HepG2 (cell line): Measurements from ENCODE around the gene SFT2D1. TPM values are rescaled to one million over a fixed set of nuclear protein-coding genes. Genes with fewer than 3 reads are reported as not detected.

Experiments
- EHMT2 ChIP-seq: fragments of 200-600 bp; sonication (generic); IDR thresholded peaks from 2 replicates; pipeline ENCODE4 v1.7.0; 2017; ENCODE audit warnings: antibody characterized with exemption, low read depth, low read length, borderline replicate concordance
- ELF4 ChIP-seq: sonication (generic); formaldehyde crosslinking; IDR thresholded peaks from 2 replicates; pipeline ENCODE4 v1.5.0; 2020; ENCODE audit warnings: missing genetic modification reagents, mild to moderate bottlenecking, moderate library complexity, borderline replicate concordance
- KLF6 ChIP-seq: IDR thresholded peaks from 2 replicates; pipeline ENCODE4 v1.8.0; 2016; ENCODE audit warnings: missing biosample characterization, missing genetic modification reagents
- MED1 ChIP-seq: sonication (generic); formaldehyde crosslinking; IDR thresholded peaks from 2 replicates; pipeline ENCODE4 v1.4.0; 2020; ENCODE audit warnings: missing genetic modification reagents
- MXD4 ChIP-seq: IDR thresholded peaks from 2 replicates; pipeline ENCODE4 v1.6.1; 2016; ENCODE audit warnings: mild to moderate bottlenecking, missing biosample characterization, missing genetic modification reagents
- NFKBIZ ChIP-seq: IDR thresholded peaks from 2 replicates; pipeline ENCODE4 v1.6.1; 2018; ENCODE audit warnings: missing genetic modification reagents, missing compliant biosample characterization
- RBAK ChIP-seq: sonication (generic); formaldehyde crosslinking; IDR thresholded peaks from 2 replicates; pipeline ENCODE4 v1.5.1; 2020; ENCODE audit warnings: mild to moderate bottlenecking, missing genetic modification reagents
- RFXAP ChIP-seq: sonication (generic); formaldehyde crosslinking; IDR thresholded peaks from 2 replicates; pipeline ENCODE4 v1.4.0; 2020; ENCODE audit warnings: missing genetic modification reagents, borderline replicate concordance
- THRA ChIP-seq: sonication (generic); formaldehyde crosslinking; IDR thresholded peaks from 2 replicates; pipeline ENCODE4 v1.4.0; 2020; ENCODE audit warnings: missing genetic modification reagents, borderline replicate concordance
- ZMYM3 ChIP-seq: sonication (generic); formaldehyde crosslinking; IDR thresholded peaks from 2 replicates; pipeline ENCODE4 v1.5.1; 2020; ENCODE audit warnings: mild to moderate bottlenecking, missing genetic modification reagents
- ZNF256 ChIP-seq: sonication (generic); formaldehyde crosslinking; conservative IDR thresholded peaks from 2 replicates; pipeline ENCODE4 v1.4.0; 2020; ENCODE audit warnings: missing genetic modification reagents
- ZNF329 ChIP-seq: sonication (generic); formaldehyde crosslinking; IDR thresholded peaks from 2 replicates; pipeline ENCODE4 v1.9.0; 2021; ENCODE audit warnings: low read depth, mild to moderate bottlenecking, missing genetic modification reagents
- ZNF556 ChIP-seq: sonication (generic); formaldehyde crosslinking; IDR thresholded peaks from 2 replicates; pipeline ENCODE4 v1.4.0; 2020; ENCODE audit warnings: mild to moderate bottlenecking, missing genetic modification reagents, borderline replicate concordance
- ZNF790 ChIP-seq: sonication (generic); formaldehyde crosslinking; IDR thresholded peaks from 2 replicates; pipeline ENCODE4 v1.8.0; 2022; ENCODE audit warnings: missing genetic modification reagents, mild to moderate bottlenecking, borderline replicate concordance
- polyA plus RNA-seq, 8 experiments: library from polyadenylated mRNA; depleted of rRNA in 3 of 8; stranded (reverse) in 7 of 8; unstranded in 1 of 8; fragments of >200 nt; fragmentation: Illumina TruSeq in 4 of 8; extraction: Trizol in 4 of 8; gene quantifications; 2 replicates each; pipeline versions ENCODE4 v1.2.1 to v1.2.3, GENCODE V29; 2011 to 2016; ENCODE audit warnings: low read depth in 4 of 8, missing spikeins in 1 of 8, mixed read lengths in 1 of 8; ENCODE audit not compliant: insufficient read depth in 1 of 8
- total RNA-seq, 5 experiments: library from RNA; depleted of rRNA; stranded (reverse); fragments of >200 nt; fragmentation: Illumina TruSeq; extraction: Trizol; gene quantifications; 2 replicates each; pipeline ENCODE4 v1.2.3, GENCODE V29; 2016; ENCODE audit warnings: low read depth in 1 of 5
- TF ChIP-seq, protein P1 (sequence below): sonication (generic); formaldehyde crosslinking; IDR thresholded peaks from 2 replicates; pipeline ENCODE4 v1.4.0; 2020; ENCODE audit warnings: missing genetic modification reagents
- TF ChIP-seq, protein P2 (sequence below): sonication (generic); formaldehyde crosslinking; IDR thresholded peaks from 2 replicates; pipeline ENCODE4 v1.5.0; 2020; ENCODE audit warnings: mild to moderate bottlenecking, missing genetic modification reagents
- TF ChIP-seq, protein P3 (sequence below): sonication (generic); formaldehyde crosslinking; conservative IDR thresholded peaks from 2 replicates; pipeline ENCODE4 v1.4.0; 2020; ENCODE audit warnings: missing genetic modification reagents

SFT2D1 gene
- total and polyA plus RNA-seq, 2 of the 13 experiments (the other 11 are each of a cell fraction or from before 2014, with no cell fraction given) = 115 to 147 TPM

DNA sequence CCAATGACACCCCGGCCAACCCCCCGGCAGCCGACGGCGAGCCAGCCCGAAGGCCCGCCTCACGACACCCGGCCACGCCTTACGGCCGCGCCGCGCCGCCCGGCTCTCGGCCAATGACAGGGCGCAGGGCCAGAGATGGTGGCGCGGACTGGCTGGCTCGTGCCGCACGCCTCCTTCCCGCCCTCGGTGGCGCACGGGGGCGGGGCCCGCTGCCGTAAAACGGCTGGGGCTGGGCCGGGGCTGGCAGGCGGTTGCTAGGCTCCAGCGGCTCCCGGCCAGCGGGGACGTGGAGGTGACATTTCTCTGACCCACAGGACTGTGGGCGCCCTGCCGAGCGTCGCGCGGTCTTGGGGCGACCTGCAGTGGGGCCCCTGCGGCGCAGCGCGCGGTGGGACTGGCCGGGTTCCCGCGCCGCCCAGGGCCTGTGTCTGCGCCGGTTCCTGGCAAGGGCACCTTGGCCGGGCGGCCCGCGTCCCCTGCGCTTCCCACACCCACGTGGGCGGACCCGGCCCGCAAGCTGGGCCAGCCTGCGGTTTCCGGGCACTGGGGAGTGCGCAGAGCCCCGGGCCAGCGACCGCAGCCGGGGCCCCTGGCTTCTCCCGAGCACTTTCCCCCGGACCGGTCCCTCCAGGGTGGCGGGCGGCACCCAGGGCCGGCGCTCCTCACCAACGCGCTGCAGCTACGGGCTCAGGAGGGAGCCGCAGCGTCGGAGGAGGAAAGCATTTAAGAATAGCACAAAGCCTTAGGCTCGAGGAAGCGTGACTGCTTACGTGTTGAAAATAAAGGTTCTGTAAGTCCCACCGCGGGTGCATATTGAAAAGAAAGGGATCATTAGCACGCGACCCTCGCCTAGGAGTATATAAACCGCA, 40.8 kb upstream of the SFT2D1 start, which contains the start of gene MPC1 (continued):
- TF ChIP-seq, protein P1, sequence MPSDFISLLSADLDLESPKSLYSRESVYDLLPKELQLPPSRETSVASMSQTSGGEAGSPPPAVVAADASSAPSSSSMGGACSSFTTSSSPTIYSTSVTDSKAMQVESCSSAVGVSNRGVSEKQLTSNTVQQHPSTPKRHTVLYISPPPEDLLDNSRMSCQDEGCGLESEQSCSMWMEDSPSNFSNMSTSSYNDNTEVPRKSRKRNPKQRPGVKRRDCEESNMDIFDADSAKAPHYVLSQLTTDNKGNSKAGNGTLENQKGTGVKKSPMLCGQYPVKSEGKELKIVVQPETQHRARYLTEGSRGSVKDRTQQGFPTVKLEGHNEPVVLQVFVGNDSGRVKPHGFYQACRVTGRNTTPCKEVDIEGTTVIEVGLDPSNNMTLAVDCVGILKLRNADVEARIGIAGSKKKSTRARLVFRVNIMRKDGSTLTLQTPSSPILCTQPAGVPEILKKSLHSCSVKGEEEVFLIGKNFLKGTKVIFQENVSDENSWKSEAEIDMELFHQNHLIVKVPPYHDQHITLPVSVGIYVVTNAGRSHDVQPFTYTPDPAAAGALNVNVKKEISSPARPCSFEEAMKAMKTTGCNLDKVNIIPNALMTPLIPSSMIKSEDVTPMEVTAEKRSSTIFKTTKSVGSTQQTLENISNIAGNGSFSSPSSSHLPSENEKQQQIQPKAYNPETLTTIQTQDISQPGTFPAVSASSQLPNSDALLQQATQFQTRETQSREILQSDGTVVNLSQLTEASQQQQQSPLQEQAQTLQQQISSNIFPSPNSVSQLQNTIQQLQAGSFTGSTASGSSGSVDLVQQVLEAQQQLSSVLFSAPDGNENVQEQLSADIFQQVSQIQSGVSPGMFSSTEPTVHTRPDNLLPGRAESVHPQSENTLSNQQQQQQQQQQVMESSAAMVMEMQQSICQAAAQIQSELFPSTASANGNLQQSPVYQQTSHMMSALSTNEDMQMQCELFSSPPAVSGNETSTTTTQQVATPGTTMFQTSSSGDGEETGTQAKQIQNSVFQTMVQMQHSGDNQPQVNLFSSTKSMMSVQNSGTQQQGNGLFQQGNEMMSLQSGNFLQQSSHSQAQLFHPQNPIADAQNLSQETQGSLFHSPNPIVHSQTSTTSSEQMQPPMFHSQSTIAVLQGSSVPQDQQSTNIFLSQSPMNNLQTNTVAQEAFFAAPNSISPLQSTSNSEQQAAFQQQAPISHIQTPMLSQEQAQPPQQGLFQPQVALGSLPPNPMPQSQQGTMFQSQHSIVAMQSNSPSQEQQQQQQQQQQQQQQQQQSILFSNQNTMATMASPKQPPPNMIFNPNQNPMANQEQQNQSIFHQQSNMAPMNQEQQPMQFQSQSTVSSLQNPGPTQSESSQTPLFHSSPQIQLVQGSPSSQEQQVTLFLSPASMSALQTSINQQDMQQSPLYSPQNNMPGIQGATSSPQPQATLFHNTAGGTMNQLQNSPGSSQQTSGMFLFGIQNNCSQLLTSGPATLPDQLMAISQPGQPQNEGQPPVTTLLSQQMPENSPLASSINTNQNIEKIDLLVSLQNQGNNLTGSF (CRISPR knock-in tag) = peak; percentile 80; the same call in 1 of the 2 replicates
- TF ChIP-seq RFXAP (CRISPR knock-in tag) (peak; percentile 98), ZMYM3 (CRISPR knock-in tag) (no peak), THRA (CRISPR knock-in tag) (peak; percentile 24; the same call in 1 of the 2 replicates), MED1 (CRISPR knock-in tag) (peak; percentile 88), ZNF329 (CRISPR knock-in tag) (peak; percentile 61), ELF4 (CRISPR knock-in tag) (0 out of 2 replicates have a peak, but pooled peaks have one; percentile 58), ZNF256 (CRISPR knock-in tag) (peak; percentile 56; the same call in 1 of the 2 replicates), MXD4 (CRISPR knock-in tag) (peak; percentile 99), EHMT2 (no peak), RBAK (CRISPR knock-in tag) (no peak), NFKBIZ (CRISPR knock-in tag) (no peak), KLF6 (CRISPR knock-in tag) (0 out of 2 replicates have a peak, but pooled peaks have one; percentile 72), ZNF556 (CRISPR knock-in tag) (peak; percentile 51; the same call in 1 of the 2 replicates), ZNF790 (CRISPR knock-in tag) (no peak)
- TF ChIP-seq, protein P2, sequence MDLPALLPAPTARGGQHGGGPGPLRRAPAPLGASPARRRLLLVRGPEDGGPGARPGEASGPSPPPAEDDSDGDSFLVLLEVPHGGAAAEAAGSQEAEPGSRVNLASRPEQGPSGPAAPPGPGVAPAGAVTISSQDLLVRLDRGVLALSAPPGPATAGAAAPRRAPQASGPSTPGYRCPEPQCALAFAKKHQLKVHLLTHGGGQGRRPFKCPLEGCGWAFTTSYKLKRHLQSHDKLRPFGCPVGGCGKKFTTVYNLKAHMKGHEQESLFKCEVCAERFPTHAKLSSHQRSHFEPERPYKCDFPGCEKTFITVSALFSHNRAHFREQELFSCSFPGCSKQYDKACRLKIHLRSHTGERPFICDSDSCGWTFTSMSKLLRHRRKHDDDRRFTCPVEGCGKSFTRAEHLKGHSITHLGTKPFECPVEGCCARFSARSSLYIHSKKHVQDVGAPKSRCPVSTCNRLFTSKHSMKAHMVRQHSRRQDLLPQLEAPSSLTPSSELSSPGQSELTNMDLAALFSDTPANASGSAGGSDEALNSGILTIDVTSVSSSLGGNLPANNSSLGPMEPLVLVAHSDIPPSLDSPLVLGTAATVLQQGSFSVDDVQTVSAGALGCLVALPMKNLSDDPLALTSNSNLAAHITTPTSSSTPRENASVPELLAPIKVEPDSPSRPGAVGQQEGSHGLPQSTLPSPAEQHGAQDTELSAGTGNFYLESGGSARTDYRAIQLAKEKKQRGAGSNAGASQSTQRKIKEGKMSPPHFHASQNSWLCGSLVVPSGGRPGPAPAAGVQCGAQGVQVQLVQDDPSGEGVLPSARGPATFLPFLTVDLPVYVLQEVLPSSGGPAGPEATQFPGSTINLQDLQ (CRISPR knock-in tag) = peak; percentile 26; the same call in 1 of the 2 replicates
- TF ChIP-seq, protein P3, sequence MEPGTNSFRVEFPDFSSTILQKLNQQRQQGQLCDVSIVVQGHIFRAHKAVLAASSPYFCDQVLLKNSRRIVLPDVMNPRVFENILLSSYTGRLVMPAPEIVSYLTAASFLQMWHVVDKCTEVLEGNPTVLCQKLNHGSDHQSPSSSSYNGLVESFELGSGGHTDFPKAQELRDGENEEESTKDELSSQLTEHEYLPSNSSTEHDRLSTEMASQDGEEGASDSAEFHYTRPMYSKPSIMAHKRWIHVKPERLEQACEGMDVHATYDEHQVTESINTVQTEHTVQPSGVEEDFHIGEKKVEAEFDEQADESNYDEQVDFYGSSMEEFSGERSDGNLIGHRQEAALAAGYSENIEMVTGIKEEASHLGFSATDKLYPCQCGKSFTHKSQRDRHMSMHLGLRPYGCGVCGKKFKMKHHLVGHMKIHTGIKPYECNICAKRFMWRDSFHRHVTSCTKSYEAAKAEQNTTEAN (CRISPR knock-in tag) = peak; percentile 76
